ENCODE data around the gene WDR17.

WDR17 gene

DNA sequence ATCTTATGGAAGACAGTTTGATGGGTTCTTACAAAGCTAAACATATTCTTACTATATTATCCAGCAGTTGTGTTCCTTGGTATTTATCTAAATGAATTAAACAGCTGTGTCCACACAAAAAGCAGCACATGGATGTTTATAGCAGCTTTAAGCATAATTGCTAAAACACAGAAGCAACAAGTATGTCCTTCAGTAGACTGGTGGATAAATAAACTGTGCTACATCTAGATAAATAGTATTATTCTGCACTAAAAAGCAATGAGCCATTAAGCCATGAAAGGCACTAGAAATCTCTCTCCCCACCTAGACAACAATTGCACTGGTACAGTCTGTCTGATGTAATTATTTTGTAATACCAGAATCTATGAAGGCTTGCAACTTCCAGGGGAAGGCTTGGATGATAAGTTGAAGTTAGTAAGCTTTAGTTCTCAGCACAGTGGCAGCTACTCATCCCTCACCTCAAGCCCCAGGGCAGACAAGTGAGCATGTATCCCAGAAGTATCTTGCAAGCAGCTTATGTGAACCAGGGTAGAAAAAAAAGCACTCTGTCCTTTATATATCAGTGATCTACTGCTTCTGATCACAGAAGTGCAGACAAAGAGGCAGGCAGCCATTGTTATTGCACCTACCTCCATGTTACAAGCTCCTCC is 36.9 kb downstream of the WDR17 start:
- no peak for DNase-seq

DNA sequence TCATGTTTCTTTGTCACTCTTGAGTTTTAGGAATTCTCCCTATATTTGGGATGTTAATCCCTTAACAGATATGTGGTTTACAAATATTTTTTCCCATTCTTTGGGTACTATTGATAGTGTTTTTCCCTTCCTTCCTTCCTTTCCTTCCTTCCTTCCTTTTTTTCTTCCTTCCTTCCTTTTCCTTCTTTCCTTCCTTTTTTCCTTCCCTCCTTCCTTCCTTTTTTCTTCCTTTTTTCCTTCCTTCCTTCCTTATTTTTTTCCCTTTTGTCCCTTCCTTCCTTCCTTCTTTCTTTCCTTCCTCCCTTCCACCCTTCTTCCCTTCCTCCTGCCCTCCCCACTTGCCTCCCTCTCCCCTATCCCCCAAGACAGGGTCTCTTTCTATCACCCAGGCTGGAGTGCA is 42.1 kb downstream of the WDR17 start:
- no peak for DNase-seq

DNA sequence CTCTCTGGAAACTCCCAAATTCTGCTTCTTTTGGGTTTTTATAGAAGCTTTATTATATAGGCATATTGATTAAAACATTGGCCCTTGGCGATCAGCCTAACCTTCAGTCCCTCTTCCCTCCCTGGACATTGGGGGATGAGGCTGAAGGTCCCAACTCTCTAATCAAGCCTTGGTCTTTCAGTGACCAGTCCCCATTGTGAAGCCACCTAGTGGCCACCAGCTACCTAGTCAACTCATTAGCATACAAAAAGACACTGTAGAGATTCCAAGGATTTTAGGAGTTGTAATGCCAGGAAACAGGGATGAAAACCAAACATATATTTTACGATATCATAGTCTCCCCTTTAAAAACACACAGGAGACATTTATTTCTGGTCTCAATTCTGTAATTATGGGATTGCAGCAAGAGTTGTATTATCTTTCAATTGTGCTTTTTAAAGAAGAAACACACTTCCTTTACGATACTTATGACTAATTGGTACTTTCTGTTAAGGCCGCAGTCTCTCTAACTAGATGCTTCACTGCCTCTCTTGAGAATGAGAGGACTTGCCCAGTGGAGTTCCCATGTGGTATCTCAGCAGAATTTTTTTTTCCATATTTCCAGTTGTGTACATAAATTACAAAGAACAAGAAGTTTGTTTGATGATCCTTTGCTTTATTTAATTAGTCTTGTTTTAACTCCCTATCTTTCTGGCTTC is 58.2 kb downstream of the WDR17 start:
- DNase-seq, result no peak

DNA sequence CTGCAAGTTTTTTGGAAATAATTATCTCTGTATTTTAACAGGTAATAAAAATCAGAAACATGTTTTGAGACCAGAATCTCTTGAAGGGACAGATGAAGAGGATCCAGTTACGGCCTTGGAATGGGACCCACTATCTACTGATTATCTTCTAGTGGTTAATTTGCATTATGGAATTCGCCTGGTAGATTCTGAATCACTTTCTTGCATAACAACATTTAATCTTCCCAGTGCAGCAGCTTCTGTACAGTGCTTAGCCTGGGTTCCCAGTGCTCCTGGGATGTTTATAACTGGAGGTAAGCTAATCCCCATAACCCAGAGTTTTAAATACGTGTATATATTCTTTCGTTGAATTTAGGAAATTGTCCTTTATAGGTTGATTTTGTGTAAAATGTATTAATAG is 59.4 kb downstream of the WDR17 start:
- DNase-seq, result no peak

DNA sequence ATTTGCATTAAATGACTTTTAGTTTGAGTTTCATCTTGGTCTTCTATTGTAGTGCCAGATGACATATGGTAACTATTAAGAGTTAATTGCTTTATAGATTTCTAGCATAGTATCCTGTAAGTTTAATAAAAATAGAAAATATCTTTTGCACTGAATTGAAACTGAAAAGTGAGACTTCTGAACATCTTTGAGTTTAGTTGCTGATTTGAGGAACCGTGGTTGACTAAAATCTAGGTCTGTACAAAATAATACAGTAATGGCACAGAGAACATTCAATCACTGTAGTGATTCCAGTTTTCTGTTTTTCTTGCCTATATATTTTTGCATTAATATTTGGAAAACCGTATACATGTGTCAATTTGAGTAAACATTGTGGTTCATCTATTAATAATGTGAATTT is 69.0 kb downstream of the WDR17 start:
- no peak for DNase-seq

DNA sequence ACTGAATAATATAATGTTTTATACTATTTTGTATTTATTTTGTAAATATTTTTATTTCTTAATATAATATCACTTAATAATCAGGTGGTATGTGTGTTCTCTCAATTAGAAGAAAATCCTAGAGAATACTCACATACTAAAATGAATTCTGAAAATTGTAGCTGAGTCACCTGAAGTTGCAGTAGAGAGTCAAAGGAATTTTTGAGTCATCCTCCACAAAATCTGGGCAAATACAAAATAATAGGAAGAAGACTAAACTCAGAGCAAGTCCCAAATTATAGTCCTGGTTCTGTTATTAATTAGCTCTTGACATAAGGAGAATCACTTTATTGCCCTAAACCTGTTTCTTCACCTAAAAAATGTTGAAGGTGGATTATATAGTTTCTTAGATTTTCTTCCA is 72.0 kb downstream of the WDR17 start:
- DNase-seq, result no peak

DNA sequence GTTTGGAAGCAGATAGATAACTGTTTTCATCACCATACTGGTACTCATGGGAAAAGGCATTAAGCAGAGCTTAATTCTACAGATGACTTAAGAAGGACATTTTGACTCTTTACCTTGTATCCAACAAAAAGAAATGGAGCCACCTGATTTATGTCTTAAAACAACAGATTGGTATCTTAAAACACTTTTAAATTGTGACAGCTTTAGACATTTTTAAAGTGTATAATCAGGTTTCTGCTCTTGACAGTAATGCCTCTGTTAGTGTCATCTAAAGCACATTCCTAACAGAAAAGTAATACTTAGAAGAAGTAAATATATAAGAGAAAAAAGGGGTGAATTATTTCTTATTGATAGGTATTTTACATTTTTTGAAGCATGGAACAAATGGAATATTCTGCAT is 73.9 kb downstream of the WDR17 start:
- no peak for DNase-seq

DNA sequence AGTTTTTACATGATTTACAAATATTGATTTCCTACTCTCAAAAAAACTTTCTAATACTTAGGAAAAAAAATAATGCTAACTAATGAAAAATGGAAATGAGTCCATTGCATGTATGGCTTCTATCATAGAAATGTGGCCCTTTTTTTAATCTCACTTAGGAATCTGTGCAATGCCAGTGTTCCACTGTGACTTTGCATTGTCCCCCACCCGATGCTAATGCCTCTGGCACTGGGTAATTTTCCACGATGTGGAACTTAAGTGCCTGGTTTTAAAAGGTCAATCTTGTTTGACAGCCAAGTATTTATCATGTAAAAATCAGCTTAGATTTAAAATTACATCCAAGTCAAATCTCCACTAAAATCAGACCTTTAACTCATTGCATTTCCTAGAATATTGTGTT is 76.6 kb downstream of the WDR17 start:
- DNase-seq, result no peak

DNA sequence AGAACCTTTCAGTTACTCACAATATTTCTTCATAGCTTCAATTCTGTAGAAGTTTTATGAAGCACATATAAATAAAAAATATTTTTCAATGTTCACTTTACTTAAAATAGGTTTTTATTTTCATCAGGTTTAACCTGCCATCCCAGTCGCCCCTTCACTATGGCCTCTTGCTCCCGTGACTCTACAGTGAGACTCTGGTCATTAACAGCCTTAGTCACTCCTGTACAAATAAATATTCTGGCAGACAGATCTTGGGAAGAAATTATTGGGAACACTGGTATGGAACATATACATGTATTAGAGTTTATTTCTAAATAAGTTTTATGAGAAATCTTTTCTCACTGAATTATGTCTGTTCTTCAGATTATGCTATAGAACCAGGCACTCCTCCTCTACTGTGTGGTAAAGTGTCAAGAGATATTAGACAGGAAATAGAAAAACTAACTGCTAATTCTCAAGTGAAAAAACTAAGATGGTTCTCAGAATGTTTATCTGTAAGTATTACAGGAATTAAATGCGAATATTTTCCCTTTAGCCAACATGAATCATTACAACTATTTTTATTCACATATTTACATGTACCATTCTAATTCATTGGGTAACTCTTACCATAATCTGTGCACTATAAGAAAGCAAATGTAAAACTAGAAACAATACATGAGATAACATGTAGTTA is 84.2 kb downstream of the WDR17 start:
- DNase-seq, result no peak

DNA sequence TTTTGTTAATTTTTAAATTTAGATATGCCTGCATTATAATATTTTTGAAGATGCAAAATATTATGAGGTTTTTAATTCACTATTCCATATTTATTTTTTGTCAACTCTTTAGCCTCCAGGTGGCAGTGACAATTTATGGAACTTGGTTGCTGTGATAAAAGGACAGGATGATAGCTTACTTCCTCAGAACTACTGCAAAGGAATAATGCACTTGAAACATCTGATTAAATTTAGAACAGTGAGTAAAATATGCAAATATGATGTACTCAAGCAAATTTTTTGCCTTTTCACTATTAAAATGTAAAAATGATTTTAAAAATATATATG is 84.7 kb downstream of the WDR17 start:
- no peak for DNase-seq

DNA sequence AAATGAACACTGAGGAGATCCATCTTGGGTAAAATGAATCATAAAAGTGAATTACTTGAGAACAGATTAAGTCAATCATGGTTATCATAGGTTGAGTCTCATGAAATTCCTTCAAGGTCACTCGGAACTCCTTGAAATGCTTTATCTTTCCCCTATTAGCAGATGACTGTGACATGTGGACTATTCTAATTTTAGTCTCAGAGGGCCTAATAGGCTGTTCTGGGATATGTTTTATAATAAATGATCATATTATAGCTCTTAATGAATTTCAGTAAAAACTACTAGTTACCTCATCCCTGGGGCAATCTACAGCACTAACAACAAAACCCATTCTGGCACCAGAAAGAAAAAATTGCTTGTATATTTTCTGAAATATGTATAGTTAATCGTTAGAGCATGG is 85.1 kb downstream of the WDR17 start:
- no peak for DNase-seq

DNA sequence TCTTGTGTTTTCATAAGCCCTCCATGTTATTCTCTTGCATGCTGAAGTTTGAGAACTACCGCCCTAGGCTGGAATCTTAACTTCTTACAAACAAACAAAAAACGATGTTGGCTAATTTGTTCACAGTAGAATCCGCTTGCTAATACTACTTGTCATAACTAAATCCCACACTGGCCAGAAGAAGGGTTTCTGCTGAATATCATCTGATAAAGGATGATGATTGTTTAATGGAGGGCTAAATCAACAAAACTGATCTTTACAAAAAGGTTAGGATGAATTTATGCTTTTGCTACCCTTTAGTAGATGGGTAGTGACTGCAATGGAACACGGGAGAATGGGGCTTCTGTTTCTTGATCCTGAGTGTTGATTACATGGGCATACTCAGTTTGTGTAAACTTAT is 87.5 kb downstream of the WDR17 start:
- no peak for DNase-seq

DNA sequence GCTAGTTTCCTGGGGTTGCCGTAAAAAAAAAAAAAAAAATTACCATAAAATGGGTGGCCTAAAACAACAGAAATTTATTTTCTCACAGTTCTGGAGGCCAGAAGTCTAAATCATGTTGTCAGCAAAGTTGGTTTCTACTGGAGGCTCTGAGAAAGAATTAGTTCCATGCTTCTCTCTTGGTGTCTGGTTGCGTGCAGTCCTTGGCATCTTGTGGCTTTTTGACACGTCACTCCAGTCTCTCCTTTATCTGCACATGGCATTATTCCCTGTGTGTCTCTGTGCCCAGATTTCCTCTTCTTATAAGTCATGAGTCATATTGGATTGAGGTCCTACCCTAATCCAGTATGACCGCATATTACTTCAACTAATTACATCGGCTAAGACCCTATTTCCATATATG is 91.0 kb downstream of the WDR17 start:
- DNase-seq, result no peak

DNA sequence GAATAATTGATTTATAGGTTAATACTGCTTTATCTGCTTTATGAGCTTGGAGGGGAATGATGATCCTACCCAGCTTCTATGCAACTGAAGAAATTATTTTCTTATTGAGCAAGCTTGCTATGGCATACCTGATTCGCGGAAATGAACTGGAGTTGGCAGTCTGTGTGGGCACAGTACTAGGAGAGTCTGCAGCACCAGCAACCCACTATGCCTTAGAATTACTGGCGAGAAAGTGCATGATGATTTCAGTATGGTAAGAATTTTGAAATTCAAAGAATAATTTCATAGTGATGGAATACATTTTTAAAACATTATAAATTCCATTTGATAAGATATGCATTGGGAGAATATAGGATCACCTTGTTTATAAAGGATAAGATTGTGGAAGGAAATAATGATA is 97.4 kb downstream of the WDR17 start:
- DNase-seq, result no peak

DNA sequence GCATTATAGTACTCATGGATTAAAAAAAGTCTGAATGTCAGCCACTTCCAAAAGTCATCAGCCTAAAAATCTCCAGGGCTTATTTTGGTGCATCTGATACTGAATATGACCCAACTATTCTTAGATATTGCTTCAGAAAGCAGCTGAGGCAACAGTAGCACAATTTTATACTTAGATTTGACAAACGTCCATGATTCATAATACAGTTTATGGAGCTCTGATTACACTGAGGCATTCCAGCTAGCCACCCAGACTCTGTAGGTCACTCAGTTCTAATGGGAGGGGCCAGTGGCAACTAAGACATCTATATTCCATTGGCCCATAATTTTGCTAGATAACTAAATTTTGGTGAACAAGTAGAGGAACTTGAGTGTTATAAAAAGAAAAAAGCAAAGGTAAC is 119.4 kb downstream of the WDR17 start:
- DNase-seq, result no peak

DNA sequence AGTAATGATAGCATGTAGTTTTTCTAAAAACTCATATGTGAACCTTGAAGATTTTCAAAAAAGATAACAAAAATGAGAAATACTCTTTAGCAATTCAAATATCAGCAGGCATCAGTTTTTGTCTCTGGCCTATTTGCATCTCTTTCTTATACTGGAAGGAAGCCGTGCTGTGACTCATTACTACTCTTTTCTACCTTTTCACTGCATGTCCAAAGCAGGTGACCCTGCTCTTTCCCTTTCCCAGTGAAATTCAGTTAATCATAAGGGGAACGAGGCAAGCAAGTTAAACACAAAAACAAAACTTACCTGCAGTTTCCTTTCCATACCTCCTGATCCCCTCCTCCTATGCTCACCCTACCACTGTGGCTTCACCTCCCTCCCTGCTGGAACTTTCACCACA is 120.4 kb downstream of the WDR17 start:
- DNase-seq, result no peak

DNA sequence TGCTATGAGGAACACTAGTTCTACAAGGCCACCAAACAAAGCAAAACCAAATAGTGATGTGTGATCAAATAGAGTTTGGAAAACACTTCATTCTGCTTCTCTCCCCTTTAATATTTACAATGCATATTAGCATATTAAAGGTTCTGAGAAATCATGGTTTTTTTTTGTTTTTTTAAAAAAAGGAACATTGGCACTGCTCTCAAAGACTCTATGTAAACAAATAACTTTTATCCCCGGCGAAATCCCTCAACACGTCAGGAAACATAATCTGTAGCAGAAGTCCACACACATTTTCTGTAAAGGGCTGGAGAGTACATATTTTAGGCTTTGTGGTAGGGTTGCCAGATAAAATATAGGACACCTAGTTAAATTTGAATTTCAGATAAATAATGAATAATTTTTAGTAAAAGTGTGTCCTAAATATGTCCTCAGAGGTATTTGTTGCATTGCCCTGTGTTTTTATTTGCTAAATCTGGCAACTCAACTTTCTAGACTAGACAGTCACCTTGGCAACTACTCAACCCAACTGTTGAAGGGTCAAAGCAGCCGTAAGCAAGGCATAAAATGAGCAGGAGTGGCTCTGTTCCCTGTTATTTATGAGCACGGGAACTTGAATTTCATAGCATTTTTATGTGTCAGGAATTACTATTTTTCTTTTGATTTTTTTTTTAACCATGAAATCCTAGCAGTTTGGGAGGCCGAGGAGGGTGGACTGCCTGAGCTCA is 121.2 kb downstream of the WDR17 start:
- DNase-seq, result no peak

DNA sequence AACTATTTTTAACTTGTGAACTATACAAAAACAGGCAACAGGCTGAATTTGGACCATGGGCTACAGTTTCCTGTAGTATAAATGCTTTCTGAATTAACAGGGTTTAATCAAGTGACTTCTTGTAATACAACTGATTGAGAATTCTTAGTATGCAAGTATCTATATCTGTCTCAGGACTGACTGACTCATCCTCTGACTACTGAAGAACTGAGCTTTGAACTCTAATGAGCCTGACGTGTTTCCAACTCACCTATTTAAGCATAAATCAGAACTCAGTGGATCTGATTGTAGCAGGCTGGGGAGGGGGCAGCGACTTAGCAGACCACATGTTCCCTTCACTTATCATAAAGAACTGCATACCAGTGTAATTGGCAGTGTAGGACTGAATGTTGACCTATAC is 122.0 kb downstream of the WDR17 start:
- no peak for DNase-seq

DNA sequence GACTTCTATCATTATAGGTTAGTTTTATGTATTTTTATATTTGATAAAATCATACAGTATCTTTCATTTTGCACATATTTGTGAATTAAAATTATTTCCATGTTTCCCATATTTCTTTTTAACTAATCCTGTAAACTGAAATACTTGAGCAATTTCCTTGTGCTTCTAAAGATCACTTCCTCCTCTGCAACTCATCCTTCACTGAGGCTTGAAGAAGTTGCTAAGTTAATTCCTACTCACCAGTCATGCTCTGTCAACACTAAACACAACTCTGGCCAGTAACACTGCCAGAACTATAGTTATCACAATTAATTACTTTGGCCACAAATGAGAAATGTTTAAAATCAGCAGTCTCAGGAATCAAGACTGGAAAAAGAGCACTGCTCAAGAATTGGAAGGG is 123.0 kb downstream of the WDR17 start:
- DNase-seq, result no peak

DNA sequence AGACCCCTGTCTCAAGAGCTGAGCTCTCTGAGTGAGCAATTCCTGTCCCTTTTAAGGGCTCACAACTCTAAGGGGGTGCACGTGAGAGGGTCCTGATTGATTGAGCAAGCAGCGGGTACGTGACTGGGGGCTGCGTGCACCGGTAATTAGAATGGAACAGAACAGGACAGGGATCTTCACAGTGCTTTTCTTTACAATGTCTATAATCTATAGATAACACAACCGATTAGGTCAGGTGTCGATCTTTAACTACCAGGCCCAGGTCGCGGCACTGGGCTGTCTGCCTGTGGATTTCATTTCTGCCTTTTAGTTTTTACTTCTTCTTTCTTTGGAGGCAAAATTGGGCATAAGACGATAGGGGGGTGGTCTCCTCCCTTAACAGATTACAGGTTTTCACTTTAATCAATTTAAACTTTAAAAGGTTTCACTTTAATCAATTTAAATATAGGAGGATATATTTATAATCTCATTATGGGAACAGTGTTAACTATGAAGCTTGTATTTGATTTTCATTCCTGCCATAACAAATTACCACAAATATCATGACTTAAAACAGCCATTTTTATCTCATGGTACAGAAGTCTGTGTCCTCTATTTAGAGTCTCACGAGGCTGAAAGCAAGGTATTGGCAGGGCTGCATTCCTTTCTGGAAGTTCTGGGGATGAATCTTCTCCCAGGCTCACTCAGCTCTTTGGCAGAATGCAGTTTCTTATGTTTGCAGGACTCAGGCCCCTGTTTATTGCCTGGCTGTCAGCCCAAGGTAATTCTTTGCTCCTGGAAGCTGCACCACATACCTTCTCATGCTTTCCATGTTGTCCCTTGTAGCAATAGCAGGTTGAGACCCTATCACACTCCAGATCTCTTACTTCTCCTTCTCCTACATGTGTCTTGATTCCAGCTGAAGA is 124.5 kb downstream of the WDR17 start:
- no peak for DNase-seq

DNA sequence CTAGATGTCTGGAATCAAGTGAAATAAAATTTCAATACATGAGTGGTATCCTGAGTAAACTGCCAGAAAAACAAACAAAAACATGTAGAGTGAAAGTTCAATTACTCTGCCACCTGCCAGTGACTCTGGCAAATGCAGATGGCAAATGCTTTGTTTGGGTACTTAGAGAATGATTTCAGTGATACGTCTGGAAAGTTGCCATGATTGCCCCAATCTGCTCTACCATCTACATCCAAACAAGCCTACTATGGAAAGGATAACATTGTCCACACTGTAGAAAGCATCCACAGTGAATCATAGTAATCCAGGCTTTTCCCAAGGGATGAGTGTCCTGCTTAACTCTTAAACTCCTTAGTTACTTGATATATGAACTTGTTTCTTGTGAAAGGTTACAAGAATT is 126.3 kb downstream of the WDR17 start:
- DNase-seq, result peak; percentile 57

DNA sequence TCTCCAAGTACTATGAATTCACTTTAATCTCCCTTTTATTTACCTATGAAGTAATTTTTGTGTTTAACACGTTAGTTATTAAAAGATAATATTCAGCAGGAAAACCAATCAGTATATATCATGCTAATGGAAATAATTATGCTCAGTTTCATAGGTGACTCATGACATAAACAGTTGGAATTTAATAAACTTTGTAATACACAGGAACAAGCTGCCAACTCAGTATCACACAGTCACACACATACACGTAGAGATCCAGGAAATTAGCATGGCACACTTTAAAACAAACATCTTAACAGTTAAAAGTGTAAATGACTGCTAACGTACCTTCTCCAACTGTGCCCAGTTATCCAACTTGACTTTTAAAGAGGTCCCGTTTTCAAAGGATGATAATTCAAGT is 127.5 kb downstream of the WDR17 start:
- DNase-seq, result no peak

DNA sequence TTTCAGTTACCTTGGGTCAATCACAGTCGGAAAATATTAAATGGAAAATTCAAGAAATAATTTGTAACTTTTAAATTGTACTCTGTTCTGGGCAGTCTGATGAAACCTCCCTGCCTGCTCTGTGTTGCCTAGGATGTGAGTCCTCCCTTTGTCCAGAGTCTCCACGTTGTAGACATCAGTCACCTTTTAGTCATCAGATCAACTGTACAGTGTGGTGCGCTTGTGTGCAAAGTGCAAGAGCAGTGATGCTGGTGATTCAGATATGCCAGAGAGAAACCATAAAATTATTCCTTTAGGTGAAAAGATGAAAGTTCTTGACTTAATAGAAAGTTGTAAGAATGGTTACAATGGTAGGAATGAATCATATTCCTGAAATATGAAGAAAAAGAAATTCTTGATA is 128.3 kb downstream of the WDR17 start:
- DNase-seq, result no peak
